OCI-LY7 (cell line): ENCODE measurements around the gene MZB1.

Source experiments
- EZH2phosphoT487 ChIP-seq: fragments of 200-600 bp; sonication (generic); IDR thresholded peaks from 2 replicates; pipeline ENCODE4 v1.6.1; 2018; ENCODE audit warnings: low read depth, borderline replicate concordance, mild to moderate bottlenecking, mixed run types, antibody characterized with exemption, low read length, moderate library complexity, mixed read lengths
- TF ChIP-seq, protein P1 (sequence below): fragments of 200-600 bp; sonication (generic); conservative IDR thresholded peaks from 2 replicates; pipeline ENCODE4 v1.5.1; 2014; ENCODE audit warnings: mild to moderate bottlenecking, antibody characterized with exemption, low read length, moderate library complexity, mixed read lengths

GRCh38 chr5:139431706-139432105 lies 42.0 kb upstream of the MZB1 start:
- TF ChIP-seq, protein P1, sequence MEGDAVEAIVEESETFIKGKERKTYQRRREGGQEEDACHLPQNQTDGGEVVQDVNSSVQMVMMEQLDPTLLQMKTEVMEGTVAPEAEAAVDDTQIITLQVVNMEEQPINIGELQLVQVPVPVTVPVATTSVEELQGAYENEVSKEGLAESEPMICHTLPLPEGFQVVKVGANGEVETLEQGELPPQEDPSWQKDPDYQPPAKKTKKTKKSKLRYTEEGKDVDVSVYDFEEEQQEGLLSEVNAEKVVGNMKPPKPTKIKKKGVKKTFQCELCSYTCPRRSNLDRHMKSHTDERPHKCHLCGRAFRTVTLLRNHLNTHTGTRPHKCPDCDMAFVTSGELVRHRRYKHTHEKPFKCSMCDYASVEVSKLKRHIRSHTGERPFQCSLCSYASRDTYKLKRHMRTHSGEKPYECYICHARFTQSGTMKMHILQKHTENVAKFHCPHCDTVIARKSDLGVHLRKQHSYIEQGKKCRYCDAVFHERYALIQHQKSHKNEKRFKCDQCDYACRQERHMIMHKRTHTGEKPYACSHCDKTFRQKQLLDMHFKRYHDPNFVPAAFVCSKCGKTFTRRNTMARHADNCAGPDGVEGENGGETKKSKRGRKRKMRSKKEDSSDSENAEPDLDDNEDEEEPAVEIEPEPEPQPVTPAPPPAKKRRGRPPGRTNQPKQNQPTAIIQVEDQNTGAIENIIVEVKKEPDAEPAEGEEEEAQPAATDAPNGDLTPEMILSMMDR, result no peak
- no peak for TF ChIP-seq EZH2phosphoT487
